Stimulated activated CD4-positive, alpha-beta T cell treated with anti-CD3 and anti-CD28 coated beads, Interleukin-15, amount 100 ng/mL, for 48 hours (primary cell): ENCODE measurements around the gene SLC27A1.
"Not testable (repeated sequence)": the region's sequence is repeated elsewhere in the genome, so short reads cannot be mapped to it uniquely, and the experiment has no call there.

Experiments used
- DNase-seq, 2 donors: peaks; one replicate each; pipeline ENCODE4 v3.0.0-alpha.2; 2020; ENCODE audit warnings: low read depth in 2 of 2

The SLC27A1 gene

GRCh38 chr19:17487284-17488121, 17.2 kb downstream of the SLC27A1 start:
- DNase-seq, result no peak

- peak; percentile 79 to 82 for DNase-seq
These were observed 18.5 kb downstream of the SLC27A1 start for GRCh38 chr19:17488593-17489391.

GRCh38 chr19:17489392-17490030, 19.2 kb downstream of the SLC27A1 start:
- no peak for DNase-seq

- no peak for DNase-seq
These were observed 20.1 kb downstream of the SLC27A1 start for GRCh38 chr19:17490411-17490810.

- no peak for DNase-seq
These were observed 21.0 kb downstream of the SLC27A1 start for GRCh38 chr19:17491287-17491686.

- DNase-seq, result no peak
These were observed 25.4 kb downstream of the SLC27A1 start for GRCh38 chr19:17495639-17496296.

GRCh38 chr19:17496337-17496997, 26.1 kb downstream of the SLC27A1 start:
- DNase-seq, result peak; percentile 82 to 83

GRCh38 chr19:17497149-17497798, 26.9 kb downstream of the SLC27A1 start:
- DNase-seq, result no peak

GRCh38 chr19:17499025-17499424, 28.7 kb downstream of the SLC27A1 start:
- not testable (repeated sequence) for DNase-seq

- DNase-seq, result no peak
These were observed 29.5 kb downstream of the SLC27A1 start for GRCh38 chr19:17499648-17500446.

GRCh38 chr19:17500447-17501198, 30.3 kb downstream of the SLC27A1 start:
- no peak for DNase-seq

- no peak for DNase-seq
These were observed 32.9 kb downstream of the SLC27A1 start for GRCh38 chr19:17503240-17503639.

- no peak for DNase-seq
These were observed 33.7 kb downstream of the SLC27A1 start for GRCh38 chr19:17504030-17504429.

- no peak for DNase-seq
These were observed 34.1 kb downstream of the SLC27A1 start for GRCh38 chr19:17504456-17504855.

- no peak for DNase-seq
These were observed 34.9 kb downstream of the SLC27A1 start for GRCh38 chr19:17505223-17505622.

- no peak for DNase-seq
These were observed 36.4 kb downstream of the SLC27A1 start for GRCh38 chr19:17506745-17507144.

- DNase-seq, result not testable (repeated sequence)
These were observed 38.2 kb downstream of the SLC27A1 start for GRCh38 chr19:17508558-17508933.

- DNase-seq, result no peak
These were observed 40.1 kb downstream of the SLC27A1 start for GRCh38 chr19:17510220-17510993.
